GM21526 (cell line): Measurements from ENCODE around the gene PRKCH.

Source experiments
- ATAC-seq: cut with Tn5 transposase; IDR thresholded peaks from one replicate; pipeline ENCODE4 v1.9.1; 2021; ENCODE audit warnings: moderate library complexity; ENCODE audit not compliant: unreplicated experiment, low FRiP score

Gene PRKCH

DNA sequence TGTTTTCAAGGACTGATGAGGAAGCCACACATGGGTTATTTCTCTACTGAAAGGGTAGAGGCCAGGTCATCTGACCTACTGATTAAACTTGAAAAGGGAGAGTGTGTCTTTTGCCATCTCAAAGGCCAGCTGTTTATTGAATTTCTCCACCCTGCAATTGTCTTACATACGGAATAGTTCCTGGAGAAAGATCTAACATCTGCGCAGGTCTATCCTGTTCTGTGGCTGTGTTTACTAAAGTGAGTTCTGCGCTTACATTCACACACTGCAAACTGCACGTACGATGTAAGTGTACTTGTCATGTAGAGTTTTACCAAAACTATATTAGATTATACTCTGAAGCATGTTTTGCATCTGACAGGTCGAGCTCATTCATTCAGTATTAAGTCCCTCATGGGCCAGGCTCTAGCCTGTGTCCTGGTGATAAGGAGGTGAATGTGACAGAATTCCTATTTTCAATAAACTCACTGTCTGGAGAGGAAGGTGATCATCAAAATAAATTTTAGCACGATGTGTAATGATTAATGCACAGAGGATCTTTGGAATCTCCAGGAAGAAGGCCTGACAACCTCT, 96.6 kb downstream of the PRKCH start:
- ATAC-seq = no peak

GRCh38 chr14:61418746-61419145, 97.4 kb downstream of the PRKCH start:
- ATAC-seq = no peak

- no peak for ATAC-seq
Observed at GRCh38 chr14:61419201-61419600, 97.8 kb downstream of the PRKCH start.

GRCh38 chr14:61420326-61420725, 98.9 kb downstream of the PRKCH start:
- no peak for ATAC-seq

GRCh38 chr14:61421212-61421923, 100.0 kb downstream of the PRKCH start:
- no peak for ATAC-seq

GRCh38 chr14:61426048-61426447, 104.7 kb downstream of the PRKCH start:
- ATAC-seq = no peak

GRCh38 chr14:61428261-61428660, 106.9 kb downstream of the PRKCH start:
- no peak for ATAC-seq

GRCh38 chr14:61429316-61429715, 107.9 kb downstream of the PRKCH start:
- ATAC-seq = no peak

- ATAC-seq = no peak
Observed at GRCh38 chr14:61430066-61430757, 108.8 kb downstream of the PRKCH start.

DNA sequence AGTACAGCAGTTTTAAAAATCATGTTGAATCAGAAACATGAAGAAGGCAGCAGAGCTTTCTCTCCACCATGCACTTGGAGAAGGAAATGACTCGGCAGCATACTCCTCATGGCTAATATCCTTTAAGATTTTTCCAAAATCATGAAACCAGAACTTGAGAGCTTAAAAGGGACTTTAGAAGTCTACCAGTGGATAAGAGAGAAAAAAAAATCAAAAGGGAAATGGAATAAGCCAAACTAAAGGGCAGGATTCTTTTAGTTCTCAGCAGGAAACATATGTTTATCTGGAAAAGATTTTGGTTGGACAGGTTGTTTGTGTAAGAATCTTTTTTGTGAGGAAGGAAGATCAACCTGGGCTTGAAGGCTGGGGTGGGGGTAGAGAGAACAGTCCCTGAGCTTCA, 111.8 kb downstream of the PRKCH start:
- ATAC-seq = no peak

DNA sequence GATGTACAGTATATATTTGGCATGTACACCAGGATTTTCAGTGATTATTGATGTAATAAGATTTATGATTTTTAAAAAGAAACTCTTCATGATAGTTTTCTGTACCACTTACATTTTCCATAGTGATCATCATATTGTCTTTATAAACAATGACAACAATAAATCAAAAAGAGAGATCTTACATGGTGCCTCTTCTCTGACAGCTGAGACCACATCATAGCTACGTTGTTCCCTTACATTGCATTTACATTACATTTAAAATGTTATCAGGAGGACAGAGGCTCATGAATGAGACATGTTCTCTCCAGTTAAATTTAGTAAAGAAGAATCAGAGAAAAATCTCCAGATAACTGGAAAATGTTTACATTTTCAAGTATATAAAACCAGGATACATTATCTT, 112.4 kb downstream of the PRKCH start:
- ATAC-seq = no peak

DNA sequence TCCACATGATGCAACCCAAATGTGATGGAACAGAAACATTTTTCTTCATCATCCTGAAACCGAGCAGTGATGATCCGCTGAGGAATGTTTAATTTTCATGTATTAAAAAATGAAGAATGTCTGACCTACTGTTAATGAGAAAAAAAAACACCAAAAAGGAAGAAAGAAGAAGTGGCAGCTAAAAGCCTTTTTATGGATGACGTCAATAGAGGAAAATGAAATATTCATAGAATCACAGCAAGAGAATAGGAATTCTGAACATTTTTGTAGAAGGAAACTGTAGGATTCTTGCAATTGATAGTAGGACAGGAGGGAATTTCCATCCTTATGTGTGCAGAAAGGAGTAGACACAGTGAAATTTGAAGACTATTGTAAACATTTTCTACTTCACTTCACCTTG, 112.9 kb downstream of the PRKCH start:
- no peak for ATAC-seq

GRCh38 chr14:61435563-61436337, 114.4 kb downstream of the PRKCH start:
- no peak for ATAC-seq

DNA sequence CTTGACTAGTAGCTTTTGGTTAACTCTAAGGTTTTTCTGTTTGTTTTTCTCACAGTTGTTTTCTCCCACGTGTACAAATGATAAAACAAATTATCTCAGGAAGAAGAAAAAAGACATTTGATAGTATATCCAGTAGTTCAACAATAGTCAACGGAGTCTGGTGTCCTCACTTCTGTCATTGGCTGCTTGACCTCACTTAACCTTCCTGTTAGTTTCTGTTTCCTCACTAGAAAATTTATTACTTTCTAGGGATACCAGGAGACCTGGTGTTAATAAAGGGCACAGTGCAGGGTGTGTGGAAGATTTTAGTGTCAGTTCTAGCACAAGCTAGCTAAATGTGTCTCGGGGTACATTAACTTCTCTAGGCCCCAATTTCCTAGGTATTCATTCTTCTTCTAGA, 116.0 kb downstream of the PRKCH start:
- ATAC-seq = no peak

GRCh38 chr14:61438036-61438435, 116.7 kb downstream of the PRKCH start:
- no peak for ATAC-seq

DNA sequence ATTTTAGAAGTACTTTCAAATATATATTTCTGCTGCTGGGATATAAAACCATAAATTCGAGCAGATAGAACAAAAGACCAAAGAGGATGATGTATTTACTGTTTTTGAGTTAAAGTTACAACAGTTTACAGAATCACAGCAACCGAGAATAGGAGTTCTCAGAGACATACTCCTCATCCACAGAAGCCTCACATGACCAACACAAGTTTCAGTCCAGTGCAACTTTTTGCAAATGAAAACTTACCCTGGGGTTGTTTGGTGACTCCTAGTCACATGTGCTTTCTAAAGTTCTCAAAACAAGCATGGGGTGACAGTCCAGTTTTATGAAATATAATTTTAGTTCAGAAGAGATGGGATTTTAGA, 117.1 kb downstream of the PRKCH start:
- no peak for ATAC-seq

DNA sequence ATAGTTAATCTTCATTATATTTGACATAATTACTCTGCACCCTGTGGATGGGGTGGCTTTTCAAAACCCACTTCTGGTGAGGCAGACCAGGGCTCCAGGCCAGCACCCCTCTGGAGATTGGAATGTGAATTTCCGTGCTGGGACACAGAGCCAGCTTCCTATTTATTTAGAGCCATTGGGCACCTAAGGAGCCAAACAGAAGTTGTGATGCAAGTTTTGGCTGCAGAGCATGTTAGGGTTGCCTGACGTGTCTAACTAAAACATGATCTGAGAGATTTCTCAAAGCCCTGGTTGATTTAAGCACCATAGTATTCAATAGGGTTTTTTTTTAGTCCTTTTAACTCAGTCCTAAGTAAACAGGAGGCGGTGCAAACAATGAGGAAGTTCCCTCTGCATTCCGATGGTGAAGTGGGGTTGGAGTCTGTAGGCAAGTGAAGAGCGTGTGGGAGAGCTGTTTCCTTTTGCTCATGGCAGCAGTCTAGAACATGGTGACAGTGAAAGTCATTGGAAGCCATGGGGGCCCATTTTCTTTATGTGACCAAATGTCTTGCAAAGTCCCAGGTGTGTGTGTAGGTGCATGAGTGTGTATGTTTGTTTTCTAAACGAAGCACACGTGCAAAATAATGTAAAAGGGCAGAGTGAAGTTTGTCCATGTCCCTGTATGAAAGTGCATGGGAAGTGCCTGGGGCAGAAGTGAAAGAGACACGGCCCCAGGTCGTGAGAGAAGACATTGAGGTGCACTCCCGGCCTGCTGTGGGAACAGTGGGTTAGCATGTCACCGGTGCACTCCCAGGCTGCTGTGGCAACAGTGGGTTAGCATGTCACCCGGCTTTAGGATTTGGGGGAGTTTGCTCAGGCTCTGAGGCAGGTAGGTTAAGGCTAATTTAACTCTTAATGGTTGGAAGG, 117.7 kb downstream of the PRKCH start:
- peak; percentile 45 for ATAC-seq

DNA sequence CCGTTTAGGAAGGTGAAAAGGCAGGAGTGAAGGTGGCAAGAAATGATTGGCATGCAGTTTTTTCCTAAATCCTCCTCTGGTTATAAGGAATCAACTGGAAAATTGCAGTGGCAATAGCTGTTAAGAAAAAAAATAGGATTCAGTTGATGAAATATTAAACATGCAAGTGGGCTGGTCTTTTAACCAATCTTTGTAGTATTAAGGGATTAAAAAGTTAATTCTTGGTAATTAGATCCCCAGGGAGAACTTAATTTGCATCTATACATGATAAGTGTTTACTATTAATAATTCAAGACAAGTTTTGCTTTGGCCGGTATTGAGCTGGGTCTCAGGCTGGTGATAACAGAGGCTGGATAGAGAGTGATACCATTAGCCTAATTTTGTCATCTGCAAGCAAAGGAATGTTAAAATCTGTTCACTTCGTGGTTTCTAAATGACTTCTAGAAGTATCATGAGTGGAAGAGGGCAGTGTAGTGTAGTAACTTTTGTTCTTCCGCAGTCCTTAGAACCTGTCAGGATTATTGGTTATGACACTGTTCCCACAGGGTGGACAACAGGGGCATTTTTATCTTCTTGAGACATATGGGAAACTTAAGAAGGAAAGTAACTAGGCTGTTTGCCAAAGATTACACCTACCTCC, 118.5 kb downstream of the PRKCH start:
- ATAC-seq = no peak

DNA sequence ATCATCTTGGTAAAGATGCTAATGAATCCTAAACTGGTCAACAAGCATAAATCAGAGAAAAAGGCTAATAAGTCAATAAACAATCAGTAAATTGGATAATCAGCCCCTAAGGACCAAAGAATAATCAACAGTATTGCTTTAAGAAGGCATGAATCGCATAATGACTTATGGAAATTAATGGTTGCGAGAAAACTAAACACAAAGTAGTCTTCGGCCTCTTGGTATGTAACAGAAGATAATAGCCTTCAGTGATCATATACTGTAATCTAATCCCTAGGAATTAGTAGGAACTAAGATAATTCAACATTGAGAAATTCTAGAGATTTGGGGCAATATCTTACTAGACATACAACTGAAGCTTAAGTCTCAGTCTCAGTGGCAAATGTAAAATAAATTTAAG, 122.1 kb downstream of the PRKCH start:
- no peak for ATAC-seq
